ENCODE data around the gene BNC2.

GRCh38 chr9:16690205-16690604 is 180.3 kb downstream of the BNC2 start:
- no peak for TF ChIP-seq CTCF (conservative IDR thresholded peaks at IDR 0.05; ENCODE audit: low read depth, low read length)
- TF ChIP-seq EZH2phosphoT487 (IDR thresholded peaks at IDR 0.05; ENCODE audit: borderline replicate concordance, low read length): no peak
